Neural progenitor cell (in vitro differentiated cells): Measurements from ENCODE around the gene LARGE1. TPM values are rescaled to one million over a fixed set of nuclear protein-coding genes. Genes with fewer than 3 reads are reported as not detected.

Experiments
- DNase-seq: peaks from one replicate; pipeline ENCODE4 v3.0.0-alpha.2; 2016; ENCODE audit warnings: low spot score
- H2AFZ ChIP-seq: fragments of 200-600 bp; sonication (generic); replicated peaks from 2 replicates; pipeline ENCODE4 v1.6.1; 2016; ENCODE audit warnings: antibody characterized with exemption
- H3F3A ChIP-seq: fragments of 200-600 bp; sonication (generic); 2 replicates; pipeline ENCODE4 v1.6.1; 2016; ENCODE audit warnings: antibody characterized with exemption, low read depth
- H3K27ac ChIP-seq: fragments of 200-600 bp; sonication (generic); 2 replicates; pipeline ENCODE4 v1.5.1; 2016; ENCODE audit warnings: mild to moderate bottlenecking
- H3K27me3 ChIP-seq: fragments of 200-600 bp; sonication (generic); 2 replicates; pipeline ENCODE4 v1.6.1; 2016; ENCODE audit warnings: mild to moderate bottlenecking, moderate library complexity
- H3K36me3 ChIP-seq: fragments of 200-600 bp; sonication (generic); 2 replicates; pipeline ENCODE4 v1.5.1; 2016
- H3K4me1 ChIP-seq: fragments of 200-600 bp; sonication (generic); 2 replicates; pipeline ENCODE4 v1.6.1; 2016; ENCODE audit warnings: mixed run types
- H3K4me2 ChIP-seq: fragments of 200-600 bp; sonication (generic); 2 replicates; pipeline ENCODE4 v1.6.1; 2016
- H3K4me3 ChIP-seq: fragments of 200-600 bp; sonication (generic); 2 replicates; pipeline ENCODE4 v1.5.1; 2016
- H3K79me2 ChIP-seq: fragments of 200-600 bp; sonication (generic); 2 replicates; pipeline ENCODE4 v1.6.1; 2016; ENCODE audit warnings: low read depth
- H3K9ac ChIP-seq: fragments of 200-600 bp; sonication (generic); 2 replicates; pipeline ENCODE4 v1.6.1; 2016
- H3K9me3 ChIP-seq: fragments of 200-600 bp; sonication (generic); 2 replicates; pipeline ENCODE4 v1.5.1; 2016; ENCODE audit warnings: low read depth
- H4K20me1 ChIP-seq: fragments of 200-600 bp; sonication (generic); 2 replicates; pipeline ENCODE4 v1.6.1; 2016; ENCODE audit warnings: low read depth
- H3K27ac Mint-ChIP-seq: 3 replicates; pipeline ENCODE4 v1.8.0; 2021; ENCODE audit warnings: mixed read lengths
- H3K27me3 Mint-ChIP-seq: 2 replicates; pipeline ENCODE4 v1.8.0; 2022; ENCODE audit warnings: low read depth, mild to moderate bottlenecking, inconsistent platforms, moderate library complexity, mixed read lengths; ENCODE audit not compliant: insufficient read depth
- H3K36me3 Mint-ChIP-seq: 3 replicates; pipeline ENCODE4 v1.8.0; 2021; ENCODE audit warnings: mixed read lengths
- H3K4me1 Mint-ChIP-seq: 3 replicates; pipeline ENCODE4 v1.8.0; 2021; ENCODE audit warnings: mixed read lengths
- H3K4me3 Mint-ChIP-seq: 3 replicates; pipeline ENCODE4 v1.8.0; 2021; ENCODE audit warnings: mild to moderate bottlenecking, moderate library complexity, mixed read lengths
- H3K9me3 Mint-ChIP-seq: 3 replicates; pipeline ENCODE4 v1.8.0; 2020; ENCODE audit warnings: mixed read lengths
- EZH2 ChIP-seq: fragments of 200-600 bp; sonication (generic); IDR thresholded peaks from 2 replicates; pipeline ENCODE4 v1.6.1; 2017; ENCODE audit warnings: antibody characterized with exemption, mild to moderate bottlenecking, moderate library complexity
- EZH2phosphoT487 ChIP-seq: fragments of 200-600 bp; sonication (generic); IDR thresholded peaks from 2 replicates; pipeline ENCODE4 v1.6.1; 2017; ENCODE audit warnings: antibody characterized with exemption
- total RNA-seq: library from RNA; depleted of rRNA; stranded (reverse); fragments of >200 nt; gene quantifications from 2 replicates; pipeline ENCODE4 v1.2.3, GENCODE V29; 2015; ENCODE audit warnings: low replicate concordance
- TF ChIP-seq, protein P1 (sequence below): fragments of 200-600 bp; sonication (generic); IDR thresholded peaks from 2 replicates; pipeline ENCODE4 v1.5.1; 2017; ENCODE audit warnings: antibody characterized with exemption, mild to moderate bottlenecking

The LARGE1 gene
- total RNA-seq, 1 donor from 2014 or later: 24.9 TPM

- DNase-seq: no peak
- Mint-ChIP-seq H3K27me3 (no peaks in the 10 kb centered on the region), H3K27ac (no peak overlapping the region), H3K9me3 (no peaks in the 10 kb centered on the region), H3K4me3 (no peak overlapping the region), H3K36me3 (peaks cover 8% of the 10 kb centered on the region), H3K4me1 (peaks cover 12% of the 10 kb centered on the region)
- no peaks in the 10 kb centered on the region for H4K20me1 ChIP-seq
- no peak overlapping the region for H3K27ac ChIP-seq
- no peak overlapping the region for H3K4me2 ChIP-seq
- no peak overlapping the region for H2AFZ ChIP-seq
- TF ChIP-seq EZH2phosphoT487: no peak
- no peak for TF ChIP-seq EZH2
- TF ChIP-seq, protein P1, sequence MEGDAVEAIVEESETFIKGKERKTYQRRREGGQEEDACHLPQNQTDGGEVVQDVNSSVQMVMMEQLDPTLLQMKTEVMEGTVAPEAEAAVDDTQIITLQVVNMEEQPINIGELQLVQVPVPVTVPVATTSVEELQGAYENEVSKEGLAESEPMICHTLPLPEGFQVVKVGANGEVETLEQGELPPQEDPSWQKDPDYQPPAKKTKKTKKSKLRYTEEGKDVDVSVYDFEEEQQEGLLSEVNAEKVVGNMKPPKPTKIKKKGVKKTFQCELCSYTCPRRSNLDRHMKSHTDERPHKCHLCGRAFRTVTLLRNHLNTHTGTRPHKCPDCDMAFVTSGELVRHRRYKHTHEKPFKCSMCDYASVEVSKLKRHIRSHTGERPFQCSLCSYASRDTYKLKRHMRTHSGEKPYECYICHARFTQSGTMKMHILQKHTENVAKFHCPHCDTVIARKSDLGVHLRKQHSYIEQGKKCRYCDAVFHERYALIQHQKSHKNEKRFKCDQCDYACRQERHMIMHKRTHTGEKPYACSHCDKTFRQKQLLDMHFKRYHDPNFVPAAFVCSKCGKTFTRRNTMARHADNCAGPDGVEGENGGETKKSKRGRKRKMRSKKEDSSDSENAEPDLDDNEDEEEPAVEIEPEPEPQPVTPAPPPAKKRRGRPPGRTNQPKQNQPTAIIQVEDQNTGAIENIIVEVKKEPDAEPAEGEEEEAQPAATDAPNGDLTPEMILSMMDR: no peak
- H3F3A ChIP-seq: no peaks in the 10 kb centered on the region
- H3K4me1 ChIP-seq: no peaks in the 10 kb centered on the region
- no peak overlapping the region for H3K4me3 ChIP-seq
- H3K36me3 ChIP-seq: no peaks in the 10 kb centered on the region
- no peaks in the 10 kb centered on the region for H3K27me3 ChIP-seq
- no peaks in the 10 kb centered on the region for H3K79me2 ChIP-seq
- H3K9me3 ChIP-seq: no peaks in the 10 kb centered on the region
- no peak overlapping the region for H3K9ac ChIP-seq
Measured at GRCh38 chr22:33321466-33321865, 598.8 kb downstream of the LARGE1 start.

DNA sequence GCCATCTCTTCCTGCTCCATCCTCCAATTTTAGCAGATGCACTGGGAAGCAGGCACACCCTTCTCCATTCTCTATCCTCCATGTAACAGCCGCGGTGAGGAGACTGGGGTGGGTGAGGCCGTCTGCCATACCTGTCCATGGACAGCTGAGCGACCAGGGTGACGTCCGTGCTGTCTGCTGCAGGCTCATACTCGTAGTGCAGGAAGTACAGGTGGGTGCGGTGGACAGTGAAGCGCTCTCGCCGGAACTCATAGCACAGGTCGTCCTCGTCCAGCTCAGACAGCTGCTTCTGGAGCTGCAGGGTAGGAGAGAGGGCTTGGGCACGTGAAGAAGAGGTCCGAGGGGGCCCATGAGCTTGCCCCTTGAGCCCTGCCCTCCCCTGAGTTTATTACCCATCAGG lies 604.3 kb downstream of the LARGE1 start:
- H3K4me1 ChIP-seq: no peaks in the 10 kb centered on the region
- peaks cover 14% of the 10 kb centered on the region for H3K36me3 Mint-ChIP-seq
- H3K27ac Mint-ChIP-seq: no peak overlapping the region

GRCh38 chr22:33315117-33315516 lies 605.2 kb downstream of the LARGE1 start:
- Mint-ChIP-seq H3K27me3 (peaks cover 6% of the 10 kb centered on the region), H3K4me1 (peaks cover 3% of the 10 kb centered on the region), H3K9me3 (no peaks in the 10 kb centered on the region), H3K4me3 (no peak overlapping the region), H3K27ac (no peak overlapping the region), H3K36me3 (peaks cover 19% of the 10 kb centered on the region)
- H3F3A ChIP-seq: no peaks in the 10 kb centered on the region
- DNase-seq: no peak
- no peak overlapping the region for H3K4me3 ChIP-seq
- no peaks in the 10 kb centered on the region for H4K20me1 ChIP-seq
- TF ChIP-seq EZH2phosphoT487: no peak
- no peak for TF ChIP-seq EZH2
- TF ChIP-seq, protein P1: no peak
- no peak overlapping the region for H3K4me2 ChIP-seq
- H3K9ac ChIP-seq: no peak overlapping the region
- H2AFZ ChIP-seq: no peak overlapping the region
- H3K4me1 ChIP-seq: no peaks in the 10 kb centered on the region
- H3K27me3 ChIP-seq: no peaks in the 10 kb centered on the region
- no peaks in the 10 kb centered on the region for H3K79me2 ChIP-seq
- no peaks in the 10 kb centered on the region for H3K9me3 ChIP-seq
- H3K27ac ChIP-seq: no peak overlapping the region
- H3K36me3 ChIP-seq: no peaks in the 10 kb centered on the region

More for the DNA sequence above, 604.3 kb downstream of the LARGE1 start:
- H3K9me3 ChIP-seq: no peaks in the 10 kb centered on the region
- H3K9me3 Mint-ChIP-seq: no peaks in the 10 kb centered on the region
- no peaks in the 10 kb centered on the region for H3F3A ChIP-seq
- H3K27me3 ChIP-seq: no peaks in the 10 kb centered on the region
- H3K4me2 ChIP-seq: no peak overlapping the region
- H3K27ac ChIP-seq: no peak overlapping the region
- TF ChIP-seq EZH2phosphoT487: no peak
- TF ChIP-seq, protein P1: no peak
- TF ChIP-seq EZH2: no peak
- peaks cover 3% of the 10 kb centered on the region for H3K27me3 Mint-ChIP-seq
- H3K4me3 Mint-ChIP-seq: no peak overlapping the region
- H4K20me1 ChIP-seq: no peaks in the 10 kb centered on the region
- H3K36me3 ChIP-seq: no peaks in the 10 kb centered on the region
- H3K4me3 ChIP-seq: no peak overlapping the region
- H3K4me1 Mint-ChIP-seq: peaks cover 3% of the 10 kb centered on the region
- no peak overlapping the region for H2AFZ ChIP-seq
- H3K9ac ChIP-seq: no peak overlapping the region
- DNase-seq: no peak
- no peaks in the 10 kb centered on the region for H3K79me2 ChIP-seq
